T-helper 1 cell (primary cell): ENCODE data around the gene CTXND1.
"Not testable (repeated sequence)": the region's sequence is repeated elsewhere in the genome, so short reads cannot be mapped to it uniquely, and the experiment has no call there.

ENCODE experiments used
- DNase-seq, 5 donors: peaks; one replicate each; pipeline ENCODE4 v3.0.0-alpha.2; 2012 to 2020
- total RNA-seq, 4 donors: gene quantifications; one replicate each; lab custom pipeline; 2026; lab: John Stamatoyannopoulos, UW

CTXND1 gene
- total RNA-seq: 0 reads per million in 4 donors

- no peak for DNase-seq
Observed at GRCh38 chr15:80252121-80252518, at the start of gene CTXND1. Gene CTXND1 (minus strand): TSS chr15:80252213. CDS start chr15:80201949, 50,264 bp downstream.

- no peak for DNase-seq
Observed at GRCh38 chr15:80301472-80301871, 49.5 kb upstream of the CTXND1 start.

- not testable (repeated sequence) for DNase-seq
Observed at GRCh38 chr15:80295777-80296176, 43.8 kb upstream of the CTXND1 start.

- DNase-seq: no peak
Observed at GRCh38 chr15:80292079-80292478, 40.1 kb upstream of the CTXND1 start.

- DNase-seq: not testable (repeated sequence)
Observed at GRCh38 chr15:80290891-80291290, 38.9 kb upstream of the CTXND1 start.

- DNase-seq: no peak
Observed at GRCh38 chr15:80289528-80290495, 37.8 kb upstream of the CTXND1 start.

- no peak for DNase-seq
Observed at GRCh38 chr15:80288131-80288530, 36.1 kb upstream of the CTXND1 start.

GRCh38 chr15:80286055-80286454, 34.0 kb upstream of the CTXND1 start:
- no peak for DNase-seq

GRCh38 chr15:80285379-80285778, 33.4 kb upstream of the CTXND1 start:
- no peak for DNase-seq

GRCh38 chr15:80283531-80283930, 31.5 kb upstream of the CTXND1 start:
- DNase-seq: no peak

GRCh38 chr15:80277147-80277546, 25.1 kb upstream of the CTXND1 start:
- no peak for DNase-seq

GRCh38 chr15:80275961-80276360, 23.9 kb upstream of the CTXND1 start:
- no peak for DNase-seq

- DNase-seq: no peak
Observed at GRCh38 chr15:80274996-80275395, 23.0 kb upstream of the CTXND1 start.

- no peak for DNase-seq
Observed at GRCh38 chr15:80274554-80274953, 22.5 kb upstream of the CTXND1 start.

GRCh38 chr15:80272987-80273386, 21.0 kb upstream of the CTXND1 start:
- no peak for DNase-seq

GRCh38 chr15:80270472-80270871, 18.5 kb upstream of the CTXND1 start:
- no peak for DNase-seq

GRCh38 chr15:80268101-80268500, 16.1 kb upstream of the CTXND1 start:
- no peak for DNase-seq

- no peak for DNase-seq
Observed at GRCh38 chr15:80267658-80268057, 15.6 kb upstream of the CTXND1 start.

GRCh38 chr15:80266745-80267144, 14.7 kb upstream of the CTXND1 start:
- no peak for DNase-seq

GRCh38 chr15:80266113-80266512, 14.1 kb upstream of the CTXND1 start:
- DNase-seq: no peak

GRCh38 chr15:80265021-80265420, 13.0 kb upstream of the CTXND1 start:
- no peak for DNase-seq

- no peak for DNase-seq
Observed at GRCh38 chr15:80264031-80264430, 12.0 kb upstream of the CTXND1 start.

GRCh38 chr15:80260551-80260950, 8.5 kb upstream of the CTXND1 start:
- DNase-seq: no peak

- no peak for DNase-seq
Observed at GRCh38 chr15:80259942-80260510, 8.0 kb upstream of the CTXND1 start.
